ENCODE data around the gene EHMT1. TPM values are rescaled to one million over a fixed set of nuclear protein-coding genes. Genes with fewer than 3 reads are reported as not detected.
A peak's percentile ranks its signal among the peaks of the same experiment; 100 is the strongest.

Gene EHMT1
- polyA plus RNA-seq, 3 donors: 10.1 to 46.5 (median 15.0) TPM

DNA sequence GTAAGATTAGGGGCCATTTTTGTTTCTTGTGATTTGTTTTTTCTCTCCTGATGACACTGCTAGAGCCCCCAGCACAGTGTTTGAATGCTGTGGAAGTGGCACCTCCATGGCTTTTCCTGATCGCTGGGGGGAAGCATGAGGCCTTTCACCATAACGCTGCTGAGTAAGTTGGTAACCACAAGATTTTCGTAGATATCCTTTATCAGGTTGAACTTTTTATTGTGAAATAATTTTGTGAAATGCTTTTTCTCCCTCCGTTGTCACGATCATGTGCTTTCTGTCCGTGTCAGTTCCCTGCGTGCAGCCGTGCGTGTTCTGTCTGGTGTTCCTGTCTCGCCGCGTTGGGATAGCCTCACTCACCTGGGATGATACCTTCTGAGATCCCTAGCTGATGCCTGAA is 59.4 kb downstream of the EHMT1 start:
- TF ChIP-seq, protein P1, sequence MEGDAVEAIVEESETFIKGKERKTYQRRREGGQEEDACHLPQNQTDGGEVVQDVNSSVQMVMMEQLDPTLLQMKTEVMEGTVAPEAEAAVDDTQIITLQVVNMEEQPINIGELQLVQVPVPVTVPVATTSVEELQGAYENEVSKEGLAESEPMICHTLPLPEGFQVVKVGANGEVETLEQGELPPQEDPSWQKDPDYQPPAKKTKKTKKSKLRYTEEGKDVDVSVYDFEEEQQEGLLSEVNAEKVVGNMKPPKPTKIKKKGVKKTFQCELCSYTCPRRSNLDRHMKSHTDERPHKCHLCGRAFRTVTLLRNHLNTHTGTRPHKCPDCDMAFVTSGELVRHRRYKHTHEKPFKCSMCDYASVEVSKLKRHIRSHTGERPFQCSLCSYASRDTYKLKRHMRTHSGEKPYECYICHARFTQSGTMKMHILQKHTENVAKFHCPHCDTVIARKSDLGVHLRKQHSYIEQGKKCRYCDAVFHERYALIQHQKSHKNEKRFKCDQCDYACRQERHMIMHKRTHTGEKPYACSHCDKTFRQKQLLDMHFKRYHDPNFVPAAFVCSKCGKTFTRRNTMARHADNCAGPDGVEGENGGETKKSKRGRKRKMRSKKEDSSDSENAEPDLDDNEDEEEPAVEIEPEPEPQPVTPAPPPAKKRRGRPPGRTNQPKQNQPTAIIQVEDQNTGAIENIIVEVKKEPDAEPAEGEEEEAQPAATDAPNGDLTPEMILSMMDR (IDR thresholded peaks at IDR 0.05): no peak
- Histone ChIP-seq H3K79me2 (ENCODE audit: insufficient read depth, low read length) (peaks cover 88% of the 10 kb centered on the region), H2AFZ (ENCODE audit: insufficient read depth, low read depth, low read length, poor library complexity, severe bottlenecking) (no peak overlapping the region), H3K4me2 (replicated peaks; ENCODE audit: extremely low read depth, low read length, poor library complexity, severe bottlenecking) (no peak overlapping the region), H3K9ac (ENCODE audit: insufficient read depth, low read length, poor library complexity, severe bottlenecking) (no peak overlapping the region), H4K20me1 (ENCODE audit: insufficient read depth, low read length) (peaks cover 88% of the 10 kb centered on the region), H3K27ac (ENCODE audit: low read depth in 1 of 2, low read length in 2 of 2) (peak overlapping the region; percentile 6 to 61), H3K27me3 (ENCODE audit: control insufficient read depth in 2 of 2, insufficient read depth in 2 of 2, low read length in 2 of 2) (no peaks in the 10 kb centered on the region), H3K36me3 (replicated peaks in 1 of 2; ENCODE audit: control insufficient read depth in 1 of 2, insufficient read depth in 2 of 2, low read length in 2 of 2) (peaks cover 4 to 26% of the 10 kb centered on the region in 2 donors), H3K4me3 (replicated peaks in 1 of 3; ENCODE audit: low read depth in 2 of 3, low read length in 3 of 3) (no peak overlapping the region), H3K9me3 (replicated peaks in 1 of 2; ENCODE audit: control insufficient read depth in 1 of 2, insufficient read depth in 1 of 2, low read length in 2 of 2) (no peaks in the 10 kb centered on the region), H3K4me1 (ENCODE audit: control insufficient read depth in 1 of 2, insufficient read depth in 2 of 2, low read length in 2 of 2) (peaks cover 21 to 24% of the 10 kb centered on the region in 2 donors)
- H3K4me1 Mint-ChIP-seq: peaks cover 21% of the 10 kb centered on the region
- H3K36me3 Mint-ChIP-seq: peaks cover 14 to 44% of the 10 kb centered on the region in 2 donors
- H3K4me3 Mint-ChIP-seq: no peak overlapping the region
- DNase-seq: peak in 2 of 3 donors; percentile 9 to 42
- no peaks in the 10 kb centered on the region for H3K27me3 Mint-ChIP-seq (ENCODE audit: low read depth in 3 of 3)
- intact Hi-C loops (cut with micrococcal nuclease): no loop called here
- peak overlapping the region in 4 of 7 donors; percentile 41 to 79 (median 62) for H3K27ac Mint-ChIP-seq
- peaks cover 0 to 4% (median 0%) of the 10 kb centered on the region in 7 donors for H3K9me3 Mint-ChIP-seq
- WGBS (ENCODE audit: insufficient coverage): 7% methylated on average over 7 of the region's 12 CpGs

DNA sequence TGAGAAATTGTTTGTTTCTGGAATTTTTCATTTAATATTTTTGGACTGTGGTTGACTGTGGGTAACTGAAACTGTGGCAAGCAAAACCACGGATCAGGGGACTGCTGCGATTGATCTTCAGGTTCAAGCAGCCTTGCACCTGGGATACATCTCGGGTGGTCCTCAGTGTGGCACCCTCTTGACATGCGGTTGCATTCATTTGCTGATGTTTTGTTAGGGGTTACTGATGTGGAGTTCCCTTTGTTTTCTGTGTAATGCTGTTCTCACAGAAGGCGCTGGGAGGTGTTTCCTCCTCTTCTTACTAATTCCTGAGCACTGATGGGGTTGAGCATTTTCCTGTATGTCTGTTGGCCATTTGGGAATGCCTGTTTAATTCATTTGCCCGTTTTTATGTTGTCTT is 60.4 kb downstream of the EHMT1 start:
- DNase-seq: no peak
- Mint-ChIP-seq H3K27me3 (ENCODE audit: low read depth in 3 of 3) (no peaks in the 10 kb centered on the region), H3K27ac (peak overlapping the region in 1 of 7 donors; percentile 15), H3K9me3 (peaks cover 0 to 4% (median 0%) of the 10 kb centered on the region in 7 donors), H3K36me3 (peaks cover 14 to 38% of the 10 kb centered on the region in 2 donors), H3K4me1 (peaks cover 22% of the 10 kb centered on the region), H3K4me3 (no peak overlapping the region)
- Histone ChIP-seq H3K9me3 (replicated peaks in 1 of 2; ENCODE audit: control insufficient read depth in 1 of 2, insufficient read depth in 1 of 2, low read length in 2 of 2) (no peaks in the 10 kb centered on the region), H3K36me3 (replicated peaks in 1 of 2; ENCODE audit: control insufficient read depth in 1 of 2, insufficient read depth in 2 of 2, low read length in 2 of 2) (peaks cover 4 to 17% of the 10 kb centered on the region in 2 donors), H3K4me2 (replicated peaks; ENCODE audit: extremely low read depth, low read length, poor library complexity, severe bottlenecking) (no peak overlapping the region), H3K27me3 (ENCODE audit: control insufficient read depth in 2 of 2, insufficient read depth in 2 of 2, low read length in 2 of 2) (no peaks in the 10 kb centered on the region), H2AFZ (ENCODE audit: insufficient read depth, low read depth, low read length, poor library complexity, severe bottlenecking) (no peak overlapping the region), H3K79me2 (ENCODE audit: insufficient read depth, low read length) (peaks cover 88% of the 10 kb centered on the region), H3K9ac (ENCODE audit: insufficient read depth, low read length, poor library complexity, severe bottlenecking) (no peak overlapping the region), H4K20me1 (ENCODE audit: insufficient read depth, low read length) (peaks cover 88% of the 10 kb centered on the region), H3K4me1 (ENCODE audit: control insufficient read depth in 1 of 2, insufficient read depth in 2 of 2, low read length in 2 of 2) (peaks cover 21 to 24% of the 10 kb centered on the region in 2 donors), H3K27ac (ENCODE audit: low read depth in 1 of 2, low read length in 2 of 2) (peak overlapping the region in 1 of 2 donors; percentile 2), H3K4me3 (replicated peaks in 1 of 3; ENCODE audit: low read depth in 2 of 3, low read length in 3 of 3) (no peak overlapping the region)
- intact Hi-C loops (cut with micrococcal nuclease): no loop called here
- WGBS (ENCODE audit: insufficient coverage): 31% methylated on average over 2 of the region's 6 CpGs
- TF ChIP-seq, protein P1 (IDR thresholded peaks at IDR 0.05): no peak
